ENCODE data around the gene CEP97.

CEP97 gene

GRCh38 chr3:101813817-101814440, 89.5 kb downstream of the CEP97 start:
- no peak for DNase-seq (ENCODE audit: low read depth)

GRCh38 chr3:101814835-101815234, 90.4 kb downstream of the CEP97 start:
- no peak for DNase-seq (ENCODE audit: low read depth)

- no peak for DNase-seq (ENCODE audit: low read depth)
These were observed 92.1 kb downstream of the CEP97 start for GRCh38 chr3:101816215-101817149.

- DNase-seq (ENCODE audit: low read depth): no peak
These were observed 93.6 kb downstream of the CEP97 start for GRCh38 chr3:101817992-101818391.

GRCh38 chr3:101819649-101820206, 95.3 kb downstream of the CEP97 start:
- no peak for DNase-seq (ENCODE audit: low read depth)
